Hepatocyte (in vitro differentiated cells): ENCODE results near the gene ADGRL3. TPM values are rescaled to one million over a fixed set of nuclear protein-coding genes. Genes with fewer than 3 reads are reported as not detected.

Experiments used
- DNase-seq: peaks from one replicate; pipeline ENCODE4 v3.0.0-alpha.2; 2016; ENCODE audit warnings: low spot score
- H2AFZ ChIP-seq: fragments of 200-600 bp; sonication (generic); 2 replicates; pipeline ENCODE4 v1.6.0; 2016; ENCODE audit warnings: antibody characterized with exemption, mild to moderate bottlenecking
- H3K27ac ChIP-seq: fragments of 200-600 bp; sonication (generic); 2 replicates; pipeline ENCODE4 v1.5.1; 2016; ENCODE audit warnings: mild to moderate bottlenecking
- H3K27me3 ChIP-seq: fragments of 200-600 bp; sonication (generic); 2 replicates; pipeline ENCODE4 v1.6.1; 2016
- H3K36me3 ChIP-seq: fragments of 200-600 bp; sonication (generic); replicated peaks from 2 replicates; pipeline ENCODE4 v1.5.1; 2016; ENCODE audit warnings: low read depth; ENCODE audit not compliant: insufficient read depth
- H3K4me1 ChIP-seq: fragments of 200-600 bp; sonication (generic); 2 replicates; pipeline ENCODE4 v1.5.1; 2016; ENCODE audit warnings: mild to moderate bottlenecking, moderate library complexity; ENCODE audit not compliant: insufficient read depth
- H3K4me2 ChIP-seq: fragments of 200-600 bp; sonication (generic); 2 replicates; pipeline ENCODE4 v1.6.0; 2016
- H3K4me3 ChIP-seq: fragments of 200-600 bp; sonication (generic); 2 replicates; pipeline ENCODE4 v1.5.1; 2016; ENCODE audit warnings: mild to moderate bottlenecking
- H3K79me2 ChIP-seq: fragments of 200-600 bp; sonication (generic); 2 replicates; pipeline ENCODE4 v1.6.0; 2017; ENCODE audit warnings: mild to moderate bottlenecking
- H3K9me2 ChIP-seq: fragments of 200-600 bp; sonication (generic); replicated peaks from 2 replicates; pipeline ENCODE4 v1.6.0; 2017; ENCODE audit warnings: mild to moderate bottlenecking; ENCODE audit not compliant: insufficient read depth
- H3K9me3 ChIP-seq: fragments of 200-600 bp; sonication (generic); 2 replicates; pipeline ENCODE4 v1.5.1; 2016; ENCODE audit warnings: low read depth, mild to moderate bottlenecking
- H4K20me1 ChIP-seq: fragments of 200-600 bp; sonication (generic); 2 replicates; pipeline ENCODE4 v1.6.0; 2016; ENCODE audit warnings: mild to moderate bottlenecking; ENCODE audit not compliant: insufficient read depth, poor library complexity, severe bottlenecking
- CTCF ChIP-seq: fragments of 200-600 bp; sonication (generic); IDR thresholded peaks from 2 replicates; pipeline ENCODE4 v1.5.1; 2016; ENCODE audit warnings: antibody characterized with exemption, mild to moderate bottlenecking; ENCODE audit not compliant: poor library complexity
- EZH2 ChIP-seq: fragments of 200-600 bp; sonication (generic); IDR thresholded peaks from 2 replicates; pipeline ENCODE4 v1.6.1; 2016; ENCODE audit warnings: antibody characterized with exemption, mild to moderate bottlenecking, borderline replicate concordance
- EZH2phosphoT487 ChIP-seq: fragments of 200-600 bp; sonication (generic); IDR thresholded peaks from one replicate; pipeline ENCODE4 v1.6.1; 2018; ENCODE audit warnings: antibody characterized with exemption, mild to moderate bottlenecking, low read depth, moderate library complexity; ENCODE audit not compliant: unreplicated experiment, severe bottlenecking
- WGBS: methylation state at CpG from one replicate; pipeline ENCODE4 v1.1.6; 2016; ENCODE audit warnings: low lambda C conversion rate; ENCODE audit errors: missing lambda C conversion rate; 5-methylcytosine and 5-hydroxymethylcytosine counted together
- polyA plus RNA-seq: library from polyadenylated mRNA; unstranded; fragments of >200 nt; fragmentation: Nextera tagmentation; extraction: Ambion mirVana; gene quantifications from 2 replicates; pipeline ENCODE4 v1.2.1, GENCODE V29; 2016
- total RNA-seq: library from RNA; depleted of rRNA; stranded (reverse); fragments of >200 nt; gene quantifications from 2 replicates; pipeline ENCODE4 v1.2.3, GENCODE V29; 2014

The ADGRL3 gene
- total and polyA plus RNA-seq, 2 experiments from 2014 or later = 4.4 to 21.2 TPM

- Histone ChIP-seq H3K9me3 (no peaks in the 10 kb centered on the region), H3K9me2 (no peaks in the 10 kb centered on the region), H3K27me3 (no peaks in the 10 kb centered on the region), H3K4me1 (no peaks in the 10 kb centered on the region), H3K4me2 (no peak overlapping the region), H3K27ac (no peak overlapping the region), H2AFZ (no peak overlapping the region), H3K79me2 (no peaks in the 10 kb centered on the region), H4K20me1 (no peaks in the 10 kb centered on the region), H3K36me3 (no peaks in the 10 kb centered on the region), H3K4me3 (no peak overlapping the region)
- TF ChIP-seq CTCF (no peak), EZH2 (no peak), EZH2phosphoT487 (no peak)
- no peak for DNase-seq
- 47% methylated on average over 2 of the region's 2 CpGs for WGBS
These were observed 314.9 kb downstream of the ADGRL3 start for GRCh38 chr4:61514991-61515390.

- H3K9me3 ChIP-seq = no peaks in the 10 kb centered on the region
- peak; percentile 73 for DNase-seq
- H3K4me3 ChIP-seq = no peak overlapping the region
- peak overlapping the region; percentile 71 for H3K4me2 ChIP-seq
- whole genome bisulfite sequencing = 24% methylated on average over 19 of the region's 20 CpGs
- H3K36me3 ChIP-seq = no peaks in the 10 kb centered on the region
- H3K79me2 ChIP-seq = no peaks in the 10 kb centered on the region
- H2AFZ ChIP-seq = no peak overlapping the region
- H3K4me1 ChIP-seq = no peaks in the 10 kb centered on the region
- no peak overlapping the region for H3K27ac ChIP-seq
- H4K20me1 ChIP-seq = no peaks in the 10 kb centered on the region
- no peaks in the 10 kb centered on the region for H3K27me3 ChIP-seq
- no peak for TF ChIP-seq EZH2
- TF ChIP-seq CTCF = peak; percentile 47
- TF ChIP-seq EZH2phosphoT487 = no peak
- no peaks in the 10 kb centered on the region for H3K9me2 ChIP-seq
These were observed 317.0 kb downstream of the ADGRL3 start for GRCh38 chr4:61517144-61517543.

GRCh38 chr4:61520166-61520565 is 320.0 kb downstream of the ADGRL3 start:
- H4K20me1 ChIP-seq = no peaks in the 10 kb centered on the region
- no peaks in the 10 kb centered on the region for H3K4me1 ChIP-seq
- H3K4me2 ChIP-seq = no peak overlapping the region
- TF ChIP-seq CTCF (no peak), EZH2 (no peak)
- H2AFZ ChIP-seq = no peak overlapping the region
- no peaks in the 10 kb centered on the region for H3K9me2 ChIP-seq
- no peak overlapping the region for H3K27ac ChIP-seq
- no peak for DNase-seq
- no peaks in the 10 kb centered on the region for H3K36me3 ChIP-seq
- no peaks in the 10 kb centered on the region for H3K79me2 ChIP-seq
- H3K27me3 ChIP-seq = no peaks in the 10 kb centered on the region
- H3K9me3 ChIP-seq = no peaks in the 10 kb centered on the region
- no peak overlapping the region for H3K4me3 ChIP-seq

GRCh38 chr4:61520681-61521160 is 320.6 kb downstream of the ADGRL3 start:
- H3K9me3 ChIP-seq = no peaks in the 10 kb centered on the region
- no peaks in the 10 kb centered on the region for H3K27me3 ChIP-seq
- H3K4me1 ChIP-seq = no peaks in the 10 kb centered on the region
- TF ChIP-seq EZH2phosphoT487 (no peak), EZH2 (no peak), CTCF (no peak)
- H3K27ac ChIP-seq = peak overlapping the region; percentile 2
- H3K9me2 ChIP-seq = no peaks in the 10 kb centered on the region
- H3K4me3 ChIP-seq = no peak overlapping the region
- WGBS = 79% methylated on average over 1 of the region's 1 CpG
- DNase-seq = no peak
- no peaks in the 10 kb centered on the region for H4K20me1 ChIP-seq
- no peaks in the 10 kb centered on the region for H3K79me2 ChIP-seq
- H3K4me2 ChIP-seq = no peak overlapping the region
- H3K36me3 ChIP-seq = no peaks in the 10 kb centered on the region
- H2AFZ ChIP-seq = no peak overlapping the region
